C4-2B (cell line): ENCODE measurements around the gene KLHL36.

Experiments used
- CTCF ChIP-seq: fragments of 450-650 bp; conservative IDR thresholded peaks from 2 replicates; pipeline ENCODE4 v1.5.1; 2017; ENCODE audit warnings: mild to moderate bottlenecking
- ZFX ChIP-seq: fragments of 450-650 bp; IDR thresholded peaks from 2 replicates; pipeline ENCODE4 v1.6.1; 2017

GRCh38 chr16:84675423-84675822 is 27.1 kb downstream of the KLHL36 start:
- no peak for TF ChIP-seq CTCF
- no peak for TF ChIP-seq ZFX
